Stomach (tissue), 4 donors: Measurements from ENCODE around the gene IL17REL.

ENCODE experiments used
- POLR2A ChIP-seq, 4 donors: fragments of 450-650 bp; IDR thresholded peaks; one replicate each; pipeline ENCODE4 v1.6.1; 2016; ENCODE audit warnings: antibody characterized with exemption in 4 of 4, control low read depth in 2 of 4, mild to moderate bottlenecking in 1 of 4, moderate library complexity in 1 of 4
- TF ChIP-seq, protein P1 (sequence below), 7 experiments: fragments of 450-650 bp in 4 of 7; fragments of 200-600 bp in 3 of 7; sonication (generic) in 3 of 7; IDR thresholded peaks; one replicate each; pipeline ENCODE4 v1.5.1; 2016 to 2019; ENCODE audit warnings: antibody characterized with exemption in 7 of 7, control low read depth in 2 of 7, mild to moderate bottlenecking in 1 of 7

- TF ChIP-seq, protein P1, sequence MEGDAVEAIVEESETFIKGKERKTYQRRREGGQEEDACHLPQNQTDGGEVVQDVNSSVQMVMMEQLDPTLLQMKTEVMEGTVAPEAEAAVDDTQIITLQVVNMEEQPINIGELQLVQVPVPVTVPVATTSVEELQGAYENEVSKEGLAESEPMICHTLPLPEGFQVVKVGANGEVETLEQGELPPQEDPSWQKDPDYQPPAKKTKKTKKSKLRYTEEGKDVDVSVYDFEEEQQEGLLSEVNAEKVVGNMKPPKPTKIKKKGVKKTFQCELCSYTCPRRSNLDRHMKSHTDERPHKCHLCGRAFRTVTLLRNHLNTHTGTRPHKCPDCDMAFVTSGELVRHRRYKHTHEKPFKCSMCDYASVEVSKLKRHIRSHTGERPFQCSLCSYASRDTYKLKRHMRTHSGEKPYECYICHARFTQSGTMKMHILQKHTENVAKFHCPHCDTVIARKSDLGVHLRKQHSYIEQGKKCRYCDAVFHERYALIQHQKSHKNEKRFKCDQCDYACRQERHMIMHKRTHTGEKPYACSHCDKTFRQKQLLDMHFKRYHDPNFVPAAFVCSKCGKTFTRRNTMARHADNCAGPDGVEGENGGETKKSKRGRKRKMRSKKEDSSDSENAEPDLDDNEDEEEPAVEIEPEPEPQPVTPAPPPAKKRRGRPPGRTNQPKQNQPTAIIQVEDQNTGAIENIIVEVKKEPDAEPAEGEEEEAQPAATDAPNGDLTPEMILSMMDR (IDR thresholded peaks at IDR 0.05): peak in 1 of 7 experiments; percentile 28
- peak in 2 of 4 donors; percentile 64 to 81 for TF ChIP-seq POLR2A (IDR thresholded peaks at IDR 0.05)
Observed at GRCh38 chr22:49948958-49949913, 63.3 kb downstream of the IL17REL start.
